GM20000 (cell line): ENCODE measurements around the gene RAB11FIP4.
"Not testable (repeated sequence)": the region's sequence is repeated elsewhere in the genome, so short reads cannot be mapped to it uniquely, and the experiment has no call there.

Source experiments
- DNase-seq: peaks from one replicate; pipeline ENCODE4 v3.0.0; 2012; ENCODE audit warnings: low spot score
- TF ChIP-seq, protein P1 (sequence below): IDR thresholded peaks from 2 replicates; pipeline ENCODE4 v1.5.1; 2012; ENCODE audit warnings: mild to moderate bottlenecking, control low read depth; ENCODE audit errors: extremely low read depth, missing control alignments

The RAB11FIP4 gene

DNA sequence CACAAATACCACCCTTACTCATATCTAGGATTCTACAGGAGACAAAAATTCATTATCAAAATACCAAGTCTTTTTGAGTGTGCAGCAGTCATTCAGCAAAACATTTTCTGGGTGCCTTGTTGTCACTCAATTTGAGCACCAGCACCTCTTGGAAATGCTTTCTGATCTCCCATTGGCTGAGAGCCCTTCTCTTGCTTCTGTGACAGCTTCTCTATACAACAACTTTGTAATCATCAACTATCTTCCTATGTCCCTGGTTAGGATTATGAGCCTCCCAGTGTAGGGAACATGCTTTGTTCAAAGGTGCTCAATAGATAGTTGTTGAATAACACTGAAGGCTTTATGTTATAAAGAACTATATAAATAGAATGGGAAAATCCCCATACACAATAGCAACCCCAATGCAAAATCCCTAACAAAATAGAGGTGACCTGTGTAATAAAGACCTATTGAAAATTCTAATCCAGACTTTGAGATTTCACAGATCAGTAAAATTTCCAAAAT lies 10.3 kb upstream of the RAB11FIP4 start:
- no peak for DNase-seq
- TF ChIP-seq, protein P1, sequence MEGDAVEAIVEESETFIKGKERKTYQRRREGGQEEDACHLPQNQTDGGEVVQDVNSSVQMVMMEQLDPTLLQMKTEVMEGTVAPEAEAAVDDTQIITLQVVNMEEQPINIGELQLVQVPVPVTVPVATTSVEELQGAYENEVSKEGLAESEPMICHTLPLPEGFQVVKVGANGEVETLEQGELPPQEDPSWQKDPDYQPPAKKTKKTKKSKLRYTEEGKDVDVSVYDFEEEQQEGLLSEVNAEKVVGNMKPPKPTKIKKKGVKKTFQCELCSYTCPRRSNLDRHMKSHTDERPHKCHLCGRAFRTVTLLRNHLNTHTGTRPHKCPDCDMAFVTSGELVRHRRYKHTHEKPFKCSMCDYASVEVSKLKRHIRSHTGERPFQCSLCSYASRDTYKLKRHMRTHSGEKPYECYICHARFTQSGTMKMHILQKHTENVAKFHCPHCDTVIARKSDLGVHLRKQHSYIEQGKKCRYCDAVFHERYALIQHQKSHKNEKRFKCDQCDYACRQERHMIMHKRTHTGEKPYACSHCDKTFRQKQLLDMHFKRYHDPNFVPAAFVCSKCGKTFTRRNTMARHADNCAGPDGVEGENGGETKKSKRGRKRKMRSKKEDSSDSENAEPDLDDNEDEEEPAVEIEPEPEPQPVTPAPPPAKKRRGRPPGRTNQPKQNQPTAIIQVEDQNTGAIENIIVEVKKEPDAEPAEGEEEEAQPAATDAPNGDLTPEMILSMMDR = no peak

DNA sequence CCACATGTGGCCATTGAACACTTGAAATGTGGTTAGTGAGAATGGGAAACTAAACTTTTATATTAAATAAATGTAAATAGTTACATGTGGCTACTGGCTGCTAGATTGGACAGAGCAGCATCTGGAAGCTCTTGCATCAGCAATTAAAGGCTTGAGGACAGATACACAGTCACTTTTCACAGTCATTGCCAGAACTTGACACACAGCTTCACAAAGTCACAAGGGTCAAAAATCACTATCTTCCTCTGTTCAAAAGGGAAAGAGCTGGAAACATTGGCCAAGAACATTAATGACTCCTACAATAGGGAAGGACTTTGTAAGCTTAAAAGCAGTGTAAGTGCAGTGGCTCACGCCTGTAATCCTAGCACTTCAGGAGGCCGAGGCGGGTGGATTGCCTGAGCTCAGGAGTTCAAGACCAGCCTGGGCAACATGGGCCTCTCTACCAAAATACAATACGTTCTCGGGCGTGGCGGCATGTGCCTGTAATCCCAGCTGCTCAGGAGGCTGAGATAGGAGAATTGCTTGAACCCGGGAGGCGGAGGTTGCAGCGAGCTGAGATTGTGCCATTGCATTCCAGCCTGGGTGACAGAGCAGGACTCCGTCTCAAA lies 8.7 kb upstream of the RAB11FIP4 start:
- DNase-seq = not testable (repeated sequence)

DNA sequence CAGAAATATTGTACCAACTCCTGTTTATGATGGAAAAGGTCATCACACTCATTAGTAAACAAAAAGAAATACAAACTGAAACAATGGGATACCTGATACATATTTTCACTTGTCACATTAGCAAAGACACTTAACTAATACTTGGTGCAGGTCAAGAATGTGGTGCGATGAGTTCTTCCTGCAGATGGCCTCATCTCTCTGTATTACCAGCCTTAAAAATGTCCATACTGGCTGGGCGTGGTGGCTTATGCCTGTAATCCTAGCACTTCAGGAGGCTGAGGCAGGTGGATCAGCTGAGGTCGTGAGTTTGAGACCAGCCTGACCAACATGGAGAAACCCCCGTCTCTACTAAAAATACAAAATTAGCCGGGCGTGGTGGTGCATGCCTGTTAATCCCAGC lies 8.0 kb upstream of the RAB11FIP4 start:
- not testable (repeated sequence) for DNase-seq

DNA sequence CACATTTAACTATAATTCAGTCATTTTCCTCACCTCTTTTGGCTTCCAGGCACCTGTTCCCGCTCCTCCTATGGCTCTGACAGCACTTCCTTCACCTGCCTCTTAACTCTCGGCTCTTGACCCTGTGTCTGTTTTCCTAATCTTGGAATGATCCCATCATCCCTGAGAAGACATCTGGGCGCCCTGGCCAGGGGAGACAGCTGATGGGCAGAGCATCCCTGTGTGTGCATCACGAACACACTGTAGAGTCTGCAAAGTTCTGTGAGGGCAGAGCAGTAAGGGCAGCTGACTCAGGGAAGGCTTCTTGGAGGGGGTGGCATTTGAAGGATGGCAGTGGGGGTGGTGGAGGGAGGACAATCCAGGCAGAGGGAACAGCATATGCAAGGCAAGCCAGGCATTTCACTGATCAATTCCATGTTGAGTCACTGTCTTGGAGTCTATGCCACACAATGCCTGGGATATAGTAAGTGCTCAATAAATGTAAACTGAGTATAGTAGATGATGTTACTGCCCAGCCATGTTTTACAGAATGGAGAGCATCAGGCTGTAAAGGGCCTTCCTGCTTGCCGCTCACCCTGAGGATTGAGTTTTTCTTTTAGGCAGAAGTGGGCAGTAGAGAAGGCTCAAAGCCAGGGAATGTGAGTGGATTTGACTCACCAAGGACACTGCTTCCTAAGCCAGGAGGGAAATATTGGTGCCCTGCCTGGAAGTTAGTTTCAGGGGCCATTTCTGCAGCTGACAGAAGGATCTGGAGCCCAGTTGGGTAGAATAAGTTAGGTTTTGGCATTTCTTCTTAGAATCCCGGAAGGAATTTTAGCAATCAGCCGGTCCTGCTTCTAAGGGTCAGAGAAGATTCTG lies 5.8 kb upstream of the RAB11FIP4 start:
- TF ChIP-seq, protein P1 = no peak
- DNase-seq = no peak

DNA sequence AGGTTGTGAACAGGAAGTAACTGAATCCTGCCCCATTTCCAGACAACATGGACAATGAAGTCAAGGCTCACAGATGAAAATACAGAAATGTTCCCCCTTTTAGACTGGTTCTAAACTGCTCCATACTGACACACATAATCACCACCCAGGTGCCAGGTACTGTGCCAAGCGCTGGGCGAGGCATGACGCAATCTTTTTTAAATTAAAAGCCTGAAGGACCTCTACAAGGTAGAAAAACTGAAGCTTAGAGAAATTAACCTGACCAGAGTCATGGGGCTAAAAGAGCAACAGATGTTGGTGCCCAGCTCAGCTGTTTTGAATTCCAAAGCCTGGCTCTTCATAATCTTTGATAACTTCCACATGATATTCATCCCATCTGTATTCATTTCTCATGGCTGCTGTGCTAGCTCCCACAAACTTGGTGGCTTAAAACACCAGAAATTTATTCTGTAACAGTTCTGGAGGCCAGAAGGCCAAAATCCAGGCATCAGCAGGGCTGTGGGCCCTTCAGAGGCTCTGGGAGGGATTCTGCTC lies 4.9 kb upstream of the RAB11FIP4 start:
- DNase-seq = no peak

DNA sequence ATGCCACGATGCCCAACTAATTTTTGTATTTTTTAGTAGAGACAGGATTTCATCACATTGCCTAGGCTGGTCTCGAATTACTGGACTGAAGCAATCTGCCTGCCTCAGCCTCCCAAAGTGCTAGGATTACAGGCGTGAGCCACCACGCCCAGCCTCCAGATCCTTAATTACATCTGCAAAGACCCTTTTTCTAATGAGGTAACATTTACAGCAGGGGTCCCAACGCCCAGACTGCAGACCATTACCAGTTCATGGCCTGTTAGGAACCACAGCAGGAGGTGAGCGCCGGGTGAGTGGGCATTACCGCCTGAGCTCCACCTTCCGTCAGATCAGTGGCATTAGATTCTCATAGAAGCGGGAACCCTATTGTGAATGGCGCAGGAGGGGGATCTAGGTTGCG lies 4.0 kb upstream of the RAB11FIP4 start:
- TF ChIP-seq, protein P1 = no peak
- no peak for DNase-seq

More for the DNA sequence above, 4.9 kb upstream of the RAB11FIP4 start:
- TF ChIP-seq, protein P1 = no peak

DNA sequence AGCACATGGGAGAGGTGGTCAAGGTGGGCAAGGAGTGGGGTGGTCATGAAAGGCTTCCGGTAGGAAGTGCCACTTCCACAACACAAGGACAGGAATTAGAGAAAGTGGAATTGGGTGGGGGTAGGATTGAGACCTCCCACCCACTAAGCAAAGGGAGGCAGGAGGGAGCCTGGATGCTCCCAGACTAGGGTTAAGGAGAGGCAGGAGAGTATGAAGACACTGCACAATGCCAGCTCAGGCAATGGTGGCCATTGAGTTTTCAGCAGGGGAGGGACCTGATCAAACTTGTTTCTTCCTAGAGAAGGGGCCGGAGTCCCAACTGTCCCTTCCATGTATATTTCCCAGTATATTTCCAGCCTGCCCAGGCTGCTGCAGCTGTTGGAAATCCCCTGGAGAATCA lies 3.1 kb upstream of the RAB11FIP4 start:
- TF ChIP-seq, protein P1 = no peak
- no peak for DNase-seq
